Tibial artery (tissue), 4 donors: ENCODE data around the gene ZBP1.

Experiments used
- DNase-seq, 2 donors: peaks; one replicate each; pipeline ENCODE4 v3.0.0-alpha.2; 2019
- H3K27ac ChIP-seq, 2 donors: fragments of 200-600 bp; sonication (generic) in 1 of 2; 1 replicate in 1 of 2; 2 replicates in 1 of 2; pipeline ENCODE4 v1.5.1; 2018 to 2019; ENCODE audit warnings: mild to moderate bottlenecking in 1 of 2
- H3K27me3 ChIP-seq, 2 donors: fragments of 200-600 bp; sonication (generic) in 1 of 2; one replicate each; pipeline versions ENCODE4 v1.5.1 to v1.6.0; 2016 to 2019
- H3K36me3 ChIP-seq, 3 donors: fragments of 200-600 bp; sonication (generic) in 2 of 3; one replicate each; pipeline ENCODE4 v1.5.1; 2016 to 2019; ENCODE audit warnings: mild to moderate bottlenecking in 2 of 3
- H3K4me1 ChIP-seq, 4 donors: fragments of 200-600 bp; sonication (generic) in 2 of 4; 1 replicate in 3 of 4; 2 replicates in 1 of 4; pipeline ENCODE4 v1.5.1; 2016 to 2019
- H3K4me3 ChIP-seq, 2 donors: fragments of 200-600 bp; sonication (generic) in 1 of 2; 1 replicate in 1 of 2; 2 replicates in 1 of 2; pipeline ENCODE4 v1.5.1; 2018 to 2019; ENCODE audit warnings: mild to moderate bottlenecking in 2 of 2
- H3K9me3 ChIP-seq, 3 donors: fragments of 200-600 bp; sonication (generic) in 1 of 3; one replicate each; pipeline ENCODE4 v1.5.1; 2016 to 2019
- intact Hi-C: fragments of 100-400 bp; cut with DNase I; formaldehyde crosslinking; loops from one replicate; pipeline ENCODE4 v1.15.0; 2023; ENCODE audit warnings: low total_unique reads
- TF ChIP-seq, protein P1 (sequence below), 2 experiments: fragments of 200-600 bp in 1 of 2; fragments of 450-650 bp in 1 of 2; IDR thresholded peaks; one replicate each; pipeline ENCODE4 v1.5.1; 2017 to 2019; ENCODE audit warnings: antibody characterized with exemption in 2 of 2, mild to moderate bottlenecking in 1 of 2, moderate library complexity in 1 of 2

The ZBP1 gene

DNA sequence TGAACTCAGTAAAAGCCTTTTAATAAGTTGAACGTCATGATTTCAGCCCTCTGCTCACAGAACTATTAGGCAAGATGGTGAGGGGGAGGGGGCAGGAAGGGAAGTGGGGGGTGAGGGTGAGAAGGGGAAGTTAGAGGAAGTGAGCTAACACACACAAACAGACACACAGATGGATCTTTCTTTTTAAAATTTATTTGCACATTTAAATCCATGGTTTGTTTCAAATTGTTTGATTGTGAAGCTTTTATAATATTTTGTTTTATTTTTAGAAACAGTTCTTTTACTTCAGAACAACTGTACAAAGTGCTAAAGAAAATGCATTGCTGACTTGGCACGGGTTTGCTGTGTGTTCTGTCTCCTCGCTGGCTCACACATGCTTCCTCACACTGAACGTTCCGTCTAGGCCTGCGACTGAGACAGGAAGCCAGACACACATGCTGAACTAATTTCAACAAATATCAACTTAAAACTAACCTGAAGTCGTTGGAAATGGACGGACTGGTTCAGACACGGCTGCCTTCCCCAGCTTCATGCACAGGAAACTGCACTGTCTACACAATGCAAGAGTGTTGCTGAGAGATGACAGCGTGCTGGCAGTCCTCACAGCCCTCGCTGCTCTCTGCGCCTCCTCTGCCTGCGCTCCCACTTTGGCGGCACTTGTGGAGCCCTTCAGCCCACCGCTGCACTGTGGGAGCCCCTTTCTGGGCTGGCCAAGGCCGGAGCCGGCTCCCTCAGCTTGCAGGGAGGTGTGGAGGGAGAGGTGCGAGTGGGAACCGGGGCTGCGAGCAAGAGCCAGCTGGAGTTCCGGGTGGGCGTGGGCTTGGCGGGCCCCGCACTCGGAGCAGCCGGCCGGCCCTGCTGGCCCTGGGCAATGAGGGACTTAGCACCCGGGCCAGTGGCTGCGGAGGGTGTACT, 8.1 kb upstream of the ZBP1 start:
- peak in 1 of 2 donors; percentile 68 for DNase-seq
- Histone ChIP-seq H3K4me1 (peaks cover 0 to 12% (median 2%) of the 10 kb centered on the region in 4 donors), H3K9me3 (peaks cover 0 to 6% (median 0%) of the 10 kb centered on the region in 3 donors), H3K27me3 (no peaks in the 10 kb centered on the region), H3K27ac (peak overlapping the region; percentile 34 to 45), H3K36me3 (no peaks in the 10 kb centered on the region), H3K4me3 (no peak overlapping the region)
- TF ChIP-seq, protein P1, sequence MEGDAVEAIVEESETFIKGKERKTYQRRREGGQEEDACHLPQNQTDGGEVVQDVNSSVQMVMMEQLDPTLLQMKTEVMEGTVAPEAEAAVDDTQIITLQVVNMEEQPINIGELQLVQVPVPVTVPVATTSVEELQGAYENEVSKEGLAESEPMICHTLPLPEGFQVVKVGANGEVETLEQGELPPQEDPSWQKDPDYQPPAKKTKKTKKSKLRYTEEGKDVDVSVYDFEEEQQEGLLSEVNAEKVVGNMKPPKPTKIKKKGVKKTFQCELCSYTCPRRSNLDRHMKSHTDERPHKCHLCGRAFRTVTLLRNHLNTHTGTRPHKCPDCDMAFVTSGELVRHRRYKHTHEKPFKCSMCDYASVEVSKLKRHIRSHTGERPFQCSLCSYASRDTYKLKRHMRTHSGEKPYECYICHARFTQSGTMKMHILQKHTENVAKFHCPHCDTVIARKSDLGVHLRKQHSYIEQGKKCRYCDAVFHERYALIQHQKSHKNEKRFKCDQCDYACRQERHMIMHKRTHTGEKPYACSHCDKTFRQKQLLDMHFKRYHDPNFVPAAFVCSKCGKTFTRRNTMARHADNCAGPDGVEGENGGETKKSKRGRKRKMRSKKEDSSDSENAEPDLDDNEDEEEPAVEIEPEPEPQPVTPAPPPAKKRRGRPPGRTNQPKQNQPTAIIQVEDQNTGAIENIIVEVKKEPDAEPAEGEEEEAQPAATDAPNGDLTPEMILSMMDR (IDR thresholded peaks at IDR 0.05), result no peak
- intact Hi-C loops, result no loop called here

DNA sequence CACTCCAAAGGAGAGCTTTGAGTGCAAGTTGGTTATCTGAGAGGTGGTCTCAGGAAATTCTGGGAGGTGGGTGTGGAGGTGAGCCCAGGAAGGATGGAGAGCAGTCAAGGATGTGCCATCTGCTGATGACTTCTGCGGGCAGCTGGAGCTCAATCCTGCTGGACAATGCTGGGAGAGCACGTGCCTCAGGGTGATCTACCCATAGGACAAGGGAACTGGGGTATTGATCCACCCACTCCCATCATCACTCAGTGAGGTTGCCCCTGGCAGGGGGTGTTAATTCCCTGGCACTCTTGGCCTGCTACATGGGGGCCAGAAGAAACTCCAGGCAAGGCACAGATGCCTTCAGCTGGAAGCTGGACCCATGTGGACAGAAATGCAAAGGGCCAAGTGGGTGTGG, 7.1 kb upstream of the ZBP1 start:
- Histone ChIP-seq H3K4me3 (no peak overlapping the region), H3K36me3 (no peaks in the 10 kb centered on the region), H3K4me1 (peaks cover 0 to 12% (median 2%) of the 10 kb centered on the region in 4 donors), H3K9me3 (peaks cover 0 to 6% (median 0%) of the 10 kb centered on the region in 3 donors), H3K27ac (peak overlapping the region; percentile 34 to 45), H3K27me3 (peaks cover 0 to under 1% of the 10 kb centered on the region in 2 donors)
- intact Hi-C loops, result no loop called here
- DNase-seq, result no peak
- TF ChIP-seq, protein P1 (IDR thresholded peaks at IDR 0.05), result no peak

DNA sequence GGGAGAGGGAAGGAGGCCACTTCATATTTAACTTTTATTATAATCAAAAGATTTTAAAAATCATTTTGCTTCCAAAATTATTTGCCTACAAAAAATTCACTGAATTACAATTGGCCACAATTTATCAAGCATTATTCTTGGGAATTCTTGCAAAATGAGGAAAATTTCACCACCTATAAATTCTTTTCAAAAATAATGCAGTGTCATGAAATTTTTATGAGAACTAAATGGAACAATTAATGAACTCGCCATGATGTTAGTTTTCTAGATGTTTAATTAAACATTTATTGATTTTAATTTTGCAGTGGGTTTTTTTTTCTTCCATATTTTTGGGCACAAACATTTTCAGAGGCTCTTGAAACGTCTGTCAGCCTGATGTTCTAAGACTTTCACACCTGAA, 5.8 kb upstream of the ZBP1 start:
- peaks cover 0 to 11% of the 10 kb centered on the region in 2 donors for H3K27me3 ChIP-seq
- H3K4me1 ChIP-seq, result peaks cover 0 to 12% (median 2%) of the 10 kb centered on the region in 4 donors
- DNase-seq, result no peak
- TF ChIP-seq, protein P1 (IDR thresholded peaks at IDR 0.05), result no peak
- H3K27ac ChIP-seq, result no peak overlapping the region
- H3K9me3 ChIP-seq, result peaks cover 0 to 6% (median 0%) of the 10 kb centered on the region in 3 donors
- no peak overlapping the region for H3K4me3 ChIP-seq
- intact Hi-C loops, result no loop called here
- H3K36me3 ChIP-seq, result no peaks in the 10 kb centered on the region

DNA sequence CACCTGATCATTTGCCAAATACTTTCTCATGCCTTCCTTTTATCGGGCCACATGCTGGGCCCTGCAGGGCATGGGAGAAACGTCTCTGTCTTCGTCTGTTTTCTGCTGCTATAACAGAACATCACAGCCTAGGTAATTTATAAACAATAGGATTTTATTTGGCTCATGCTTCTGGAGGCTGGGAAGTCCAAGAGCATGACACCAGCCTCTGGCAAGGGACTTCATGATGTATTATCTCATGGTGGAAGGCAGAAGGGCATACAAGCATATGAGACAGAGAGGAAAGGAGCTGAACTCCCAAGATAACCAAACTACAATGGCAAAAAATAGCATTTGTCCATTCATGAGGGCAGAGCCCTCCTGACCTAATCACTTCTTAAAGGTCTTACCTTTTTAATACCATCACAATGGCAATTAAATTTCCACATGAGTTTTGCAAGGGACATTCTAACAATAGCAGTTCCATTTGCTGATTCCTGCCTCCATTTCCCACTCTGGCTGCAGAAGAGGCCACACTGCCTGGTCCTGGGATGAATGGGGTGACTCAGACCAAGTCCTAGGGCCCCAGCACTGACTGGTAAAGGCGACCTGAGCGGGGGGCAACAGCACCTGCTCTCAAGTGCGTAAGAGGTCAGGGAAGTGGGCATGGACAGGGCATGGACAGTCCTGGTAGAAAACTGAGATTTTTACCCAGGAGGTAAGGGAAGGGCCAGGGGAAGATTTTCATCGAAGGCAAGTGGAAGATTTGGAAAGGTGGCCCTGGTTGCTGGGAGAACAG, 5.1 kb upstream of the ZBP1 start:
- TF ChIP-seq, protein P1 (IDR thresholded peaks at IDR 0.05), result no peak
- peaks cover 0 to 12% (median 2%) of the 10 kb centered on the region in 4 donors for H3K4me1 ChIP-seq
- intact Hi-C loops, result no loop called here
- peaks cover 0 to 11% of the 10 kb centered on the region in 2 donors for H3K27me3 ChIP-seq
- H3K36me3 ChIP-seq, result no peaks in the 10 kb centered on the region
- peaks cover 0 to 6% (median 0%) of the 10 kb centered on the region in 3 donors for H3K9me3 ChIP-seq
- no peak overlapping the region for H3K4me3 ChIP-seq
- no peak for DNase-seq
- H3K27ac ChIP-seq, result no peak overlapping the region

DNA sequence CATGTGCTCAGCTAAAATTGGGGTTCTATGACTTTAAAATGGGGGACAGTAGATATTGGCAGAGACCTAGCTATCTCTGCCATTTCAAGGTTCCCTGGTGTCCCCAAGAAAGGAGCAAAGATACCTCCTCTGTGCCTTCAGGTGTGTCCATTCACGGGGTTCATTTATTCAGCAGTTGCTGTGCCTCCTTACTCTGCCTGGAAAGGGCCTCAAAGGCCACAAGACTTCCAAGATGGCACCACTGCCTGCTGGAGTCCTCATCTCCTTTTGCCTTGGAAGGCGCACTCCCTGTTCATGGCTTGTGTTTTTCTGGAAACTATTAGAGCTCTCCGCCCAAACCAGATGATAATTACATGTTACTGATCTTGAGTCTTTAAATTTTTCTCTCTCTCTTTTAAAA, 3.9 kb upstream of the ZBP1 start:
- intact Hi-C loops, result no loop called here
- DNase-seq, result no peak
- TF ChIP-seq, protein P1 (IDR thresholded peaks at IDR 0.05), result no peak

More for the DNA sequence above, 3.9 kb upstream of the ZBP1 start:
- Histone ChIP-seq H3K9me3 (peaks cover 0 to 6% (median 0%) of the 10 kb centered on the region in 3 donors), H3K4me1 (peaks cover 0 to 12% (median 2%) of the 10 kb centered on the region in 4 donors), H3K36me3 (no peaks in the 10 kb centered on the region), H3K27me3 (peaks cover 0 to 11% of the 10 kb centered on the region in 2 donors), H3K27ac (no peak overlapping the region), H3K4me3 (no peak overlapping the region)
